Testis (tissue), 3 donors: ENCODE results near the gene SLC44A5. TPM values are rescaled to one million over a fixed set of nuclear protein-coding genes. Genes with fewer than 3 reads are reported as not detected.
"Not testable (repeated sequence)": the region's sequence is repeated elsewhere in the genome, so short reads cannot be mapped to it uniquely, and the experiment has no call there.

Source experiments
- DNase-seq: peaks from one replicate; pipeline ENCODE4 v3.0.0-alpha.2; 2019
- H3K27ac ChIP-seq, 2 donors: fragments of 200-600 bp; sonication (generic); one replicate each; pipeline ENCODE4 v1.5.1; 2019
- H3K27me3 ChIP-seq: fragments of 200-600 bp; sonication (generic); one replicate; pipeline ENCODE4 v1.5.1; 2019
- H3K36me3 ChIP-seq: fragments of 200-600 bp; sonication (generic); one replicate; pipeline ENCODE4 v1.5.1; 2017; ENCODE audit warnings: low read depth; ENCODE audit errors: missing control alignments
- H3K4me1 ChIP-seq: fragments of 200-600 bp; sonication (generic); one replicate; pipeline ENCODE4 v1.5.1; 2019
- H3K4me3 ChIP-seq, 2 donors: fragments of 200-600 bp; sonication (generic); one replicate each; pipeline ENCODE4 v1.5.1; 2017 to 2019
- H3K9me3 ChIP-seq: fragments of 200-600 bp; sonication (generic); one replicate; pipeline ENCODE4 v1.5.1; 2017
- POLR2A ChIP-seq: fragments of 450-650 bp; IDR thresholded peaks from one replicate; pipeline ENCODE4 v1.6.1; 2017; ENCODE audit warnings: antibody characterized with exemption, mild to moderate bottlenecking, moderate library complexity
- WGBS, 2 donors: methylation state at CpG; one replicate each; pipeline ENCODE4 v1.1.5; 2018; 5-methylcytosine and 5-hydroxymethylcytosine counted together
- intact Hi-C: fragments of 100-400 bp; cut with DNase I; formaldehyde crosslinking; loops from one replicate; pipeline ENCODE4 v1.15.1; 2023; ENCODE audit warnings: low total_unique reads
- polyA plus RNA-seq: library from polyadenylated mRNA; stranded (reverse); fragments of 350-450 nt; fragmentation: Illumina TruSeq; extraction: RNeasy Lipid Tissue Mini Kit (QIAGEN cat#74804); gene quantifications from one replicate; pipeline ENCODE4 v1.2.3, GENCODE V29; 2014; ENCODE audit warnings: low read depth, low replicate concordance; ENCODE audit not compliant: insufficient read depth
- total RNA-seq, 2 donors: library from RNA; depleted of rRNA; stranded (reverse); fragments of >200 nt; gene quantifications; one replicate each; pipeline ENCODE4 v1.2.3, GENCODE V29; 2016
- TF ChIP-seq, protein P1 (sequence below), 3 experiments: fragments of 450-650 bp in 2 of 3; fragments of 200-600 bp in 1 of 3; sonication (generic) in 1 of 3; IDR thresholded peaks; one replicate each; pipeline ENCODE4 v1.5.1; 2016 to 2019; ENCODE audit warnings: antibody characterized with exemption in 3 of 3, mild to moderate bottlenecking in 2 of 3, moderate library complexity in 1 of 3

SLC44A5 gene
- total and polyA plus RNA-seq, 3 donors from 2014 or later, result 4.9 to 10.6 (median 4.9) TPM

DNA sequence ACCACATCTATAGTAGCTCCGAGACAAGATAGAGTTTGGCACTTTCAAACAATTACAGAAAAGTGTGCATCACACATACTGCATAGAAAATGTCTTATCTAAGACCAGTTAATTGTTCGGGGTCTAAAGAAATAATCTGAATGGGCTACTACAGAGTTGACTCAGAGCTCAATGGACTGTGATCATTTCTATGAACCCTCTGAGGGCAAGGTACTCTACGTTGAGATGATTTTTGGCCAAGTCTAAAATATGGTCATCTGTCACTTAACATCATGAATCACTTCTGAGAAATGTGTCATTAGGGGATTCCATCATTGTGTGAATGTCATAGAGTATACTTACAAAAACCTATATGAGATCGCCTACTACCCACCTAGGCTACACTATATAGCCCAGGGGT is 123.5 kb downstream of the SLC44A5 start:
- DNase-seq, result no peak
- intact Hi-C loops, result no loop called here
- H3K36me3 ChIP-seq, result no peaks in the 10 kb centered on the region
- TF ChIP-seq POLR2A, result no peak
- TF ChIP-seq, protein P1, sequence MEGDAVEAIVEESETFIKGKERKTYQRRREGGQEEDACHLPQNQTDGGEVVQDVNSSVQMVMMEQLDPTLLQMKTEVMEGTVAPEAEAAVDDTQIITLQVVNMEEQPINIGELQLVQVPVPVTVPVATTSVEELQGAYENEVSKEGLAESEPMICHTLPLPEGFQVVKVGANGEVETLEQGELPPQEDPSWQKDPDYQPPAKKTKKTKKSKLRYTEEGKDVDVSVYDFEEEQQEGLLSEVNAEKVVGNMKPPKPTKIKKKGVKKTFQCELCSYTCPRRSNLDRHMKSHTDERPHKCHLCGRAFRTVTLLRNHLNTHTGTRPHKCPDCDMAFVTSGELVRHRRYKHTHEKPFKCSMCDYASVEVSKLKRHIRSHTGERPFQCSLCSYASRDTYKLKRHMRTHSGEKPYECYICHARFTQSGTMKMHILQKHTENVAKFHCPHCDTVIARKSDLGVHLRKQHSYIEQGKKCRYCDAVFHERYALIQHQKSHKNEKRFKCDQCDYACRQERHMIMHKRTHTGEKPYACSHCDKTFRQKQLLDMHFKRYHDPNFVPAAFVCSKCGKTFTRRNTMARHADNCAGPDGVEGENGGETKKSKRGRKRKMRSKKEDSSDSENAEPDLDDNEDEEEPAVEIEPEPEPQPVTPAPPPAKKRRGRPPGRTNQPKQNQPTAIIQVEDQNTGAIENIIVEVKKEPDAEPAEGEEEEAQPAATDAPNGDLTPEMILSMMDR (IDR thresholded peaks at IDR 0.05), result no peak
- WGBS, 2 donors, result 89 to 92% methylated on average over 4 of the region's 4 CpGs
- no peaks in the 10 kb centered on the region for H3K9me3 ChIP-seq
- no peaks in the 10 kb centered on the region for H3K4me1 ChIP-seq
- no peak overlapping the region for H3K27ac ChIP-seq
- no peaks in the 10 kb centered on the region for H3K27me3 ChIP-seq
- H3K4me3 ChIP-seq, result no peak overlapping the region

DNA sequence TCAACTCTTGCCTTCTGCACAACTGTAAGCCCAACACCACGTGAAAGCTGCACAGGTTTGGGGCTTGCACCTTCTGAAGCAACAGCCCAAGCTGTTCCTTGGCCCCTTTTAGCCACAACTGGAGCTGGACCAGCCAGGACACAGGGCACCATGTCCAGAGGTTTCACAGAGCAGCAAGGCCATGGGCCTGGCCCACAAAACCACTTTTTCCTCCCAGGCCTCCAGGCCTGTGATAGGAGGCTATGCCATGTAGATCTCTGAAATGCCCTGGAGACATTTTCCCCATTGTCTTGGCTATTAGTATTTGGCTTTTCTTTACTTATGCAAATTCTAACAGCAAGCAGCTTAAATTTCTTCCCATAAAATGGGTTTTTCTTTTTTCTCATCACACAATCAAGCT is 126.1 kb downstream of the SLC44A5 start:
- TF ChIP-seq, protein P1 (IDR thresholded peaks at IDR 0.05), result no peak
- TF ChIP-seq POLR2A, result no peak
- H3K4me1 ChIP-seq, result no peaks in the 10 kb centered on the region
- H3K36me3 ChIP-seq, result no peaks in the 10 kb centered on the region
- no peaks in the 10 kb centered on the region for H3K9me3 ChIP-seq
- no peak overlapping the region for H3K27ac ChIP-seq
- WGBS, 2 donors, result 43 to 56% methylated on average over 1 of the region's 1 CpG
- intact Hi-C loops, result no loop called here
- H3K4me3 ChIP-seq, result no peak overlapping the region
- DNase-seq, result no peak
- no peaks in the 10 kb centered on the region for H3K27me3 ChIP-seq

DNA sequence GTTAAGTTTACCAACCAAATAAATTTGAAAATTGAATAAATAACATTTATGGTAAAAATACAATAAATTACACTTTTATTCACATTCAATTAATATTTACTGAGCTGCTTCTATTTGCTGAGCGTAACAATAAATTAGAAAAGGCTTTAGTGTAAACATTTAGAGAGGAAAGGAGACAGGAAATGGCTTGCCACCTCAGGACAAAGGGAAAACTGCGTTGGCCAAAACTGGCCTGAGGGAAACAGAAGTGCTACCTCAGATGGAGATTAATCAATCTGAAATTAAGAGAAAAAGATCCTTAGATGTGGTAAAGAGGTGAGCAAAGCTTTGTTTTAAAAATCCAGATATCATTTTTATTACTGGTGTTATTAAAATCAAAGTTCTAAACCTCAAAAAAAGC is 128.0 kb downstream of the SLC44A5 start:
- H3K36me3 ChIP-seq, result no peaks in the 10 kb centered on the region
- intact Hi-C loops, result no loop called here
- DNase-seq, result no peak
- 66 to 74% methylated on average over 2 of the region's 2 CpGs for WGBS, 2 donors
- no peak overlapping the region for H3K27ac ChIP-seq
- H3K9me3 ChIP-seq, result no peaks in the 10 kb centered on the region
- TF ChIP-seq, protein P1 (IDR thresholded peaks at IDR 0.05), result no peak
- TF ChIP-seq POLR2A, result no peak
- no peaks in the 10 kb centered on the region for H3K4me1 ChIP-seq
- H3K4me3 ChIP-seq, result no peak overlapping the region
- no peaks in the 10 kb centered on the region for H3K27me3 ChIP-seq

DNA sequence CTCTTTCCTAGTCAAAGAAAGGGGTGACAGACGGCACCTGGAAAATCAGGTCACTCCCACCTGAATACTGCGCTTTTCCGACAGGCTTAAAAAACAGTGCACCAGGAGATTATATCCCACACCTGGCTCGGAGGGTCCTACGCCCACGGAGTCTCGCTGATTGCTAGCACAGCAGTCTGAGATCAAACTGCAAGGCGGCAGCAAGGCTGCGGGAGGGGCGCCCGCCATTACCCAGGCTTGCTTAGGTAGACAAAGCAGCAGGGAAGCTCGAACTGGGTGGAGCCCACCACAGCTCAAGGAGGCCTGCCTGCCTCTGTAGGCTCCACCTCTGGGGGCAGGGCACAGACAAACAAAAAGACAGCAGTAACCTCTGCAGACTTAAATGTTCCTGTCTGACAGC is 134.4 kb downstream of the SLC44A5 start:
- H3K4me1 ChIP-seq, intact Hi-C loops: not testable (repeated sequence)

DNA sequence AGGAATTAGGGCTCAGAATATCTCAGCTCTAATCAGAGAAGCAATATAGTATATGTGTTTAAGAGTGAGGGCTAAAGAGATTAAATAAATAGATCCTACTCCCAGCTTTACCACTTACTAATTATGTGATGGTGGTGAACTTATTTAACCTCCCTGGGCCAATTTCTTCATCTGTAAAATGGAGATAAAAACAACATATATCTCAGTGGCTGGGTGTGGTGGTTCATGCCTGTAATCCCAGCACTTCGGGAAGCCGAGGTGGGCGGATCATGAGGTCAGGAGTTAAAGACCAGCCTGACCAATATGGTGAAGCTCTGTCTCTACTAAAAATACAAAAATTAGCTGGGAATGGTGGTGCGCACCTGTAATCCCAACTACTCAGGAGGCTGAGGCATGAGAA is 135.2 kb downstream of the SLC44A5 start:
- Histone ChIP-seq H3K27me3 (no peaks in the 10 kb centered on the region), H3K4me1 (no peaks in the 10 kb centered on the region), H3K9me3 (no peaks in the 10 kb centered on the region), H3K36me3 (no peaks in the 10 kb centered on the region), H3K27ac (no peak overlapping the region), H3K4me3 (no peak overlapping the region)
- intact Hi-C loops, result no loop called here
- no peak for DNase-seq
- WGBS, 2 donors, result 91 to 93% methylated on average over 4 of the region's 4 CpGs
- no peak for TF ChIP-seq POLR2A
- TF ChIP-seq, protein P1 (IDR thresholded peaks at IDR 0.05), result no peak

More for the DNA sequence above, 134.4 kb downstream of the SLC44A5 start:
- not testable (repeated sequence) for H3K27ac ChIP-seq, H3K9me3 ChIP-seq, H3K27me3 ChIP-seq, H3K36me3 ChIP-seq, H3K4me3 ChIP-seq, DNase-seq
- WGBS, 2 donors, result 93 to 95% methylated on average over 11 to 12 of the region's 12 CpGs
